T-helper 1 cell treated with Interleukin-12 subunit alpha and Interleukin-12 subunit beta and Interleukin-4 antibody, amounts not matched to agents 30 ng/mL and 1 ng/mL, for 36 hours (primary cell): ENCODE data around the gene SPDYE6. TPM values are rescaled to one million over a fixed set of nuclear protein-coding genes. Genes with fewer than 3 reads are reported as not detected.
"Not testable (repeated sequence)": the region's sequence is repeated elsewhere in the genome, so short reads cannot be mapped to it uniquely, and the experiment has no call there.

ENCODE experiments used
- intact Hi-C: fragments of 100-400 bp; cut with micrococcal nuclease; formaldehyde crosslinking; loops from one replicate; pipeline ENCODE4 v1.15.1; 2024
- total RNA-seq: library from RNA; stranded (reverse); gene quantifications from 2 replicates; pipeline ENCODE4 v1.2.3, GENCODE V29; 2022

SPDYE6 gene, protein sequence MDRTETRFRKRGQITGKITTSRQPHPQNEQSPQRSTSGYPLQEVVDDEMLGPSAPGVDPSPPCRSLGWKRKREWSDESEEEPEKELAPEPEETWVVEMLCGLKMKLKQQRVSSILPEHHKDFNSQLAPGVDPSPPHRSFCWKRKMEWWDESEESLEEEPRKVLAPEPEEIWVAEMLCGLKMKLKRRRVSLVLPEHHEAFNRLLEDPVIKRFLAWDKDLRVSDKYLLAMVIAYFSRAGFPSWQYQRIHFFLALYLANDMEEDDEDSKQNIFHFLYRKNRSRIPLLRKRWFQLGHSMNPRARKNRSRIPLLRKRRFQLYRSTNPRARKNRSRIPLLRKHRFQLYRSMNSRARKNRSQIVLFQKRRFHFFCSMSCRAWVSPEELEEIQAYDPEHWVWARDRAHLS
- not detected in 2 replicates for total RNA-seq

DNA sequence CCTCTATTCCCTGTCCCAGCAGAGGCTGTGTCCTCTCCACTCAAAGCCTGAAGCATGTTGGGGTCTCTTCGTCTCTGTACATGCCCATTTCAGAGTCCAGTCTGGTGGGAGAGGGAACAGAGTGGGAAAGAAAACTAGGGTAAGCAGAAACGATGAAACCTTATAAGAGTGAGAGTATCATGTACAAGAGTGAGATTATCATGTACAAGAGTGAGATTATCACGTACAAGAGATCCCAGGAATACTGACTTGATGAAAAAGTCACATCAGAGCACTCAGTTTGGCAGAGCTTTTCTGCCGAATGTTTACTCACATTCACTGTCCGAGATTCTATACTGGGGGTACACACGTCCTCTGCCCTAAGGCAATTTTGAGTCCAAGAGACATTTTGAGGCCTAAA lies at the start of gene SPDYE6:
TSS of gene SPDYE6 (minus strand) at position 101 of the 400 bp plus-strand sequence. CDS start 421 bp downstream, outside the sequence.
- intact Hi-C loops = not testable (repeated sequence)

DNA sequence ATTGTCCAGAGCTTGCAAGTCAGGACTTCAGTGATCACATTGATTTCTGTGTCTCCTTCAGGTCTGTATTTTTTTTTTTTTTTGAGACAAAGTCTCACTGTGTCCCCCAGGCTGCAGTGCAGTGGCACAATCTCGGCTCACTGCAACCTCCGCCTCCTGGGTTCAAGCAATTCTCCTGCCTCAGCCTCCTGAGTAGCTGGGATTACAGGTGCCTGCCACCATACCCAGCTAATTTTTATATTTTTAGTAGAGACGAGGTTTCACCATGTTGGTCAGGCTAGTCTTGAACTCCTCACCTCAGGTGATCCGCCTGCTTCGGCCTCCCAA lies 48.6 kb upstream of the SPDYE6 start:
- intact Hi-C loops = loop anchor here (1.0 kb wide), 2 partner anchors 45 to 60 kb away; no protein-coding TSS in a partner anchor

DNA sequence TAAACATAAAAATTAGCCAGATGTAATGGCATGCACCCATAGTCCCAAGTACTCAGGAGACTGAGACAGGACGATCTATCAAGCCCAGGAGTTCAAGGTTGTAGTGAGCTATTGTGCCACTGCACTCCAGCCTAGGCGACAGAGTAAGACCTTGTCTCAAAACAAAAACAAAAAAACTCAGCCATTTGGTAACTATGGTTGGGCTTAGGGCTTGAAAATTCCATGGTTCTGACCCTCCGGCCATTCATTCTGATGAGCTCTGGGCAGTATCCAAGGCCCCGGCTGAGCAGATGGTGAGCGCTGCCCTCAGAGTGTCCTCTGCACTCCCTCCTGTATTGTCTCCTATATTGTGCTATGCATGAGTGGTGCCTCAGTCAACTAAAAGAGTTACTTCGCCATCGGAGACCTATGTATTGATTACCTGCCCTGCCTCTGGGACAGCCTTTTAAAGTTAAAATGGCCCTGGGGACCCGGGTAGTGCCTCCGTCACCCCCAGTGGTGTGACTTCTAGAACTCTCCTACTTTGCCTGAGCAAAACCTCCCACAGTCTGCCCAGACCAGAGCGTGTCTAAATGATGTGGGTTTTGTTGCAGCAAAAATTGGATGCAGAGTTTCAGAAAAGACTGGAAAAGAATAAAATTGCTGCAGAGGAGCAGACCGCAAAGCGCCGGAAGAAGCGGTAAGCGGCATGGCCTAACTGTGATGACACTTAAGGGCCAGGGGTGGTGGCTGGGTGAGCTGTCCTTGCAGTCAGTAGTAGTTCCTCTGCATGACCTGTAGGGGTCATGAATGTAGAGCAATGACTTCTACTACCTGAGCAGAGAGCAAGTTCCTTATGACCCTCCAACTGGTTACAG lies 48.0 kb upstream of the SPDYE6 start:
- intact Hi-C loops = loop anchor here (1.0 kb wide), 2 partner anchors 46 to 61 kb away; no protein-coding TSS in a partner anchor

DNA sequence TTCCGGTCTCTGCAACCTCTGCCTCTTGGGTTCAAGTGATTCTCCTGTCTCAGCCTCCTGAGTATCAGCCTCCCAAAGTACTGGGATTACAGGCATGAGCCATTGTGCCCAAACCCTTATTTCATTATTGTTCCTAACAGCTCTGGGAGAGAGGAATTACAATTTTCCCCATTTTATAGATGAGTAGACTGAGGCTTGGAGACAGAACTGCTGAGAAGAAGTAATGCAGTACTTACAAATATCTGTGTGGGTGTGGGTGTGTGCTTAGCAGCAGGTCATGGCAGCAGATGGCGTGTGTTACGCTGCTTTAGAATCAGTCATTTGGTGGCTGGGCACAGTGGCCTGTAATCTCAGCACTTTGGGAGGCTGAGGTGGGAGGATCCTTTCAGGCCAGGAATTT lies 47.3 kb upstream of the SPDYE6 start:
- intact Hi-C loops = no loop called here

DNA sequence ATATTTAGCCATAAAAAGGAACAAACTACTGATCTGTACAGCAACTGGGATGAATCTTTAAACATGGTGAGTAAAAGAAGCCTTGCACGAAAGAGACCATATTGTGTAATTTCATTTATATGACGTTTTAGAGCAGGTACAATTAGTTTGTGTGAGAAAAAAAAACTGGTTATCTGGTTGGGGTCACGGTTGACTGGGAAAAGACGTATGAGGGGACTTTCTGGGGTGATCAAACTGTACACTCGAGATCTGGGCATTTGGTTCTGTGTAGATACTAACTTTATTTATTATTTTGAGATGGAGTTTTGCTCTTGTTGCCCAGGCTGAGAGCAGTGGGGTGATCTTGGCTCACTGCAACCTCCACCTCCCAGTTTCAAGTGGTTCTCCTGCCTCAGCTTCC lies 44.1 kb upstream of the SPDYE6 start:
- intact Hi-C loops = no loop called here

DNA sequence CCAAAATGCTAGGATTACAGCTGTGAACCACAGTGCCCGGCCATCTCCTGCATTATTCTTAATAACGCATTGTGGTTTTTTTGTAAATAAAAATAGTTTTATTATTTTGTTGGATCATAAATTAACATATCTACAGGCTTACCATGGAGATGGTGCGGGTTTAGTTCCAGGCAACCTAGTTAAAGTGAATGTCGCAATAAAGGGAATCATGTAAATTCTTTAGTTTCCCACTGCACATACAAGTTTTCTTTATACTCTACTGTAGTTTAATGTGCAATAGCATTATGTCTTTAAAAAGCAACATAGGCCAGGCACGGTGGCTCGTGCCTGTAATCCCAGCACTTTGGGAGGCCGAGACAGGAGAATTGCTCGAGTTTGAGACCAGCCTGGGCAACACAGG lies 42.3 kb upstream of the SPDYE6 start:
- intact Hi-C loops = no loop called here

DNA sequence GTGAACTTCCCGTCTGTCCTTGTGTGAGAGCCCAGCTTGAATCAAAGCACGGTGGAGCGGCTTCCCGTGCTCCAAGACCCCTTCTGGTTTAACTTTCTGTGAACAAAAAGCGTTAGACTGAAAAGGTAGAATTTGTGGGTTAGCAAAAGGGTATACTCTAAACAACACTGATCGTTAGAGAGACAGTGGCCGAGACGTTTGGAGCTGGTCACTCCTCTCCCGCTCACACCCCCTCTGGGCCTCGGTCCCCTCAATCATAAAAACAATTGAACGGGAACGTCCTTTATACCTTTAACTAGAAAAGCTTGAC lies 40.4 kb upstream of the SPDYE6 start:
- intact Hi-C loops = loop anchor here (1.0 to 2.0 kb wide), 5 partner anchors 20 to 110 kb away; partner anchors contain the start of genes ALKBH4, LRWD1 and SH2B2

DNA sequence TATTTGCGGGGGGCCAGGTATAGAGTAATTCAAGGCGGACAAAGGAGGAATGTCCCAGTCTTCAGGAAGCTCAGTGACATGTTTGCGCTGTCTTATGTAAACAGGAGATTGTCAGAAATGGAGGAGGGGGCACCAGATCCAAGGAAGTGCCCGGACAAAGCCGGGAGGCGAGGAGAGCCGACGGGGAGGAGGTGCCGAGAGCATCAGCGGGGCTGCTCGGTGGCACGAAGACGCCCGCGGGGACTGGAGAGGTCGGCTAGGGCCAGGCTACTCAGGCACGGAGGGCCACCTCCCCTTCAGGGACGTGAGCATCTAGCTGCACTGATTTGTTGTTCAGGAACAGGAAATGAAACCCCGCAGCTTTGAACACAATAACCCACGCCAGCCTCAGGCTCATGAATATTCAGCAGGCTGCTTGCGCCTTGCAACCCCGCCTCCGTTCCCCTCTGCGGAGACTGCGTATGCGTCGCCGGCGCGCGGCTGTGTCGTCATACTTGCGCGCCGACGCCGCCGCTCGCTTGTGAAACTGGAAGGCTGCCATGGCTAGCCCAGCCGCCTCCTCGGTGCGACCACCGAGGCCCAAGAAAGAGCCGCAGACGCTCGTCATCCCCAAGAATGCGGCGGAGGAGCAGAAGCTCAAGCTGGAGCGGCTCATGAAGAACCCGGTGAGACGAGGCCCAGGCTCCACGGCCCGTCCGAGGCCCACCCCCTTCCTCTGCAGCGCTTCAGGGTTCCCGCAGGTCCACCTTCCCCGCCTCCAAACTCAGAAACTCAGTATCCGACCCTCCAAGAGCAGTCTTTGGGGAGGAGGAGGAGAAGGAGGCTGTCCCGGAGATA lies 39.8 kb upstream of the SPDYE6 start, which contains the start of gene PRKRIP1:
TSS of gene PRKRIP1 (plus strand) at position 491 of the 837 bp plus-strand sequence. CDS start at position 540, 49 bp downstream.
- intact Hi-C loops = loop anchor here (1.0 to 2.0 kb wide), 5 partner anchors 21 to 110 kb away; partner anchors contain the start of genes ALKBH4, LRWD1 and SH2B2

DNA sequence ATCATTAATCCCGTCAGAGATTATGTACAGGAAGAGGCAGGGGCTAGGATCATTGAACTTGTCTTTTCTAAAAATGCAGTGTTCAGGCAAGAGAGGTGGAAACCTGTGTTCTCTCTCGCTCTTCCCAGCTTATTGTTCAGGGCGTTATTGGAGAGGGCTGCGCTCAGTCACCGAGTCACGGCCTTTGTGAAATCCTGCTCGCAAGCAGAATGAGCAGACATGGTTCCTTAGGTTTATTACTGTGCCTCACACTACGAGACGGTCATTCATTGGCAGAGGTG lies 39.3 kb upstream of the SPDYE6 start:
- intact Hi-C loops = no loop called here

DNA sequence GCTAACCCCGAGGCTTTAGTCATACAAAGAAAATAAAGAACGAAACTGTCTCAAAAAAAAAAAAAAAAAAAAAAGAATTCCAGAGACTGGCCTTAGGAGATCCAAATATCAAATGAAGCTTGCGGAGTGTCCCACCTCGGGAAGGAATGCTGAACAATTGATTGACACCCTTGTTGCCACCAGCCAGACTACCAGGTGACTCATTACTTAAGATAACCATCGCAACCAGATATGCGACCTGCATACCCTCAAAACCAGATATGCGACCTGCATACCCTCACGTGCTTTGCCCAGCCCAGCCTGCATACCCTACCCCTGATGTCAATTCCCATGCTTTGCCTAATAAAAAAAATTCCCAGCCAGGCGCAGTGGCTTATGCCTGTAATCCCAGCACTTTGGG lies 37.2 kb upstream of the SPDYE6 start:
- intact Hi-C loops = loop anchor here (5.0 kb wide), 1 partner anchor 66 kb away; no protein-coding TSS in a partner anchor

DNA sequence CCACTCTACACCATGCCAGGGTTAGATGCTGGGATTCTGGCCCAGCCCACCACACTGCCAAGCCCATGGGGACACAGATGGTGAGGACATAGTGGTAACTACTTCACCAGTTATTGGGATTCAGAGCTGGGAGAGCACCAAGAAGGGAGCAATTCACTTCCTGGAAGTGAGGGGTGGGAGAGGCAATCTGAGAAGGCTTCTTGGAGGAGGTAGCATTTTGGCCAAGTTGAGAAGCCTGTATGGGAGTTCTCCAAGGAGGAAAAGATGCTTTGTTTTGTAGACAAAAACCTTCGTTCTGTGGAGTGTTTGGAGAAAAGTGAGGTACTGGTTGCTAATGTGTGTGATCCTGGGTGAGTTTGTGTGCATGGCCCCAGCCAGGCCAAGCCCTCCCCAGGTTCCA lies 36.1 kb upstream of the SPDYE6 start:
- intact Hi-C loops = loop anchor here (5.0 kb wide), 1 partner anchor 65 kb away; no protein-coding TSS in a partner anchor

DNA sequence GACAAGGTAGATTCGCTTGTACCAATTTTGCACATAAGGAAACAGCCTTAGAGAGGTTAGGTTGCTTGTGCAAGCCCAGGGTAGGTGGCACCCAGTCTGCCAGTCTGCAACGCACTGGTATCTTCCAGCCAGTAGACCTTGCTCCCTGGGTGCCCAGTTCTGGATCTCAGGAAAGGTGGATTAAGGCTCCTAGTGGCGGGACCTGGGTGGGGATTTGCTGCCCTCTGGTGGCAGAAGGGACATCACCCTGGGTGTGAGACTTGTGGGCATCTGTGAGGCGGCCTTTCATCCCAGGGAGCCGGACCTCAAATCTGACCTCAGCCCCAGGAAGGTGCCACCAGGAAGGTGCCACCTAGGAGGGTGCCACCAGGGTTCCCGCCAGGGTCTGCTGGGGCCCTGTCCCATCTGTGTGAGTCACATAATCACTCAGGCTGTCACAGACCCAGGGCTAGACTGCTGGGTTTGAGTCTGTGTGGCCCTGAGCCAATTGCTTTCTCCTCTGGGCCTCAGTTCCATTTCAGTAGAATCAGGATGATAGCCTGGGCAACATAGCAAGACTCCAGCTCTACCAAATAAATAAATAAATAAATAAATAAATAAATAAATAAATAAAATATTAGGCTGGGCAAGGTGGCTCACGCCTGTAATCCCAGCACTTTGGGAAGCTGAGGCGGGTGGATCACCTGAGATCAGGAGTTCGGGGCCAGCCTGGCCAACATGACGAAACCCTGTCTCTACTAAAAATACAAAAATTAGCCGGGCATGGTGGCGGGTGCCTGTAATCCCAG lies 34.6 kb upstream of the SPDYE6 start:
- intact Hi-C loops = loop anchor here (1.0 to 5.0 kb wide), 3 partner anchors 64 to 702 kb away; no protein-coding TSS in a partner anchor

DNA sequence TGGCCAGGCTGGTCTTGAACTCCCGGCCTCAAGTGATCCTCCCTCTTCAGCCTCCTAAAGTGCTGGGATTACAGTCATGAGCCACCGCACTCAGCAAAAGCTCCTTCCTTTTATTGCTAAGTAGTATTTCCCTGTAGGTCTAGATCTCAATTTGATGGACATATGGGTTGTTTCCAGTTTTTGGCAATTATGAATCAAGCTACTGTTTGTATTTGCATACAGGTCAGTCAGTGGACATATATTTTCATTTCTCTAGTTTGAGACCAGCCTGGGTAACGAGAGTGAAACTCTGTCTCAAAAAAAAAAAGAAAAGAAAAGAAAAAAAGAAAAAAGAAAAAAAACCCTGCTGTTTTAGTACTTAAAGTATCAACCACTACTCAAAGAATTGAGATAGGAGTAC lies 33.6 kb upstream of the SPDYE6 start:
- intact Hi-C loops = loop anchor here (1.0 to 5.0 kb wide), 3 partner anchors 63 to 701 kb away; no protein-coding TSS in a partner anchor

DNA sequence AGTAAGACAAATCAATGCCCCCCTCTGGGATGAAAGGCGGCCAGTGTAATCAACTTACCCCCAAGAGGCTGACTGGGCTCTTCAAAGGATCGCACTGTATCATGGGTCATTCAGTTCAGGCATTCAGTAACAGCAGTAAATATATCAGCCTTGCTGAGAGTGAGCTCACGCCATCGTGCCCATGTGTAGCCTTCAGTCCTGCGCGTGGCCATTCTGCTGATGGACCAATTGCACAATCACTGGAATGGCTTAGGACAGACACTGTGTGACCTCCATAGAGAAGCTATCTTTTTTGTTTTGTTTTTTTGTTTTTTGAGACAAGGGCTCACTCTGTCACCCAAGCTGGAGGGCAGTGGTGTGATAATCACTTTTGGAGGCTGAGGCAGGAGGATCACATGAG lies 30.8 kb upstream of the SPDYE6 start:
- intact Hi-C loops = no loop called here

DNA sequence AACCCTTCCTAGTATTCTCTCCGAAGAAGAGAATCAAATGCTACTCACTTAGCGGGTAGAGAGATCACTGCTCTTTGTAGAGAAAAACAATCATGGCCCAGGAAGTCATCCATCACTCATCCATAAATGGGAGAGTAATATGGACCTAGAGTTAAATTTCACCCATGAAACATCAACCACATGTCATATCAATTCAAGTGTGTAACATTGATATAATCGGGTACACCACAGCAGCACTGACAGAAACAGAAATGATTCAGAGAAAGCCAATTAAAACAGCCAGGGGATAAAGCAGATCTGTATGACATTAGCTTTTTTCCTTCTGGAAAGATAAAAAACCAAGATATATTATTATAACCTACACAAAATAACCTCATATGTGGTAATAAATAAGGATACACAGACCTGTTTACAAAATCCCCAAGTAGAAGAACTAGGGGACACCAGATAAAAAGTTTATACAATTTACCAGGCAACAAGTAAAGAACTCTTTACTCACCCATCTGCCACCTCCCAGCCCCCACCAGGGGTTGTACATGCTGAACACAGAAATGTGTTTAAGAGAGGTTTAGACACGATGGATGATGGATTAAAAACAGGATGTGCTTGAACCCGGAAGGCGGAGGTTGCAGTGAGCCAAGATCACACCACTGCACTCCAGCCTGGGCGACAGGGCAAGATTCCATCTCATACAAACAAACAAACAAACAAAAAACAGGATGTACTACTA lies 25.6 kb upstream of the SPDYE6 start:
- intact Hi-C loops = not testable (repeated sequence)

DNA sequence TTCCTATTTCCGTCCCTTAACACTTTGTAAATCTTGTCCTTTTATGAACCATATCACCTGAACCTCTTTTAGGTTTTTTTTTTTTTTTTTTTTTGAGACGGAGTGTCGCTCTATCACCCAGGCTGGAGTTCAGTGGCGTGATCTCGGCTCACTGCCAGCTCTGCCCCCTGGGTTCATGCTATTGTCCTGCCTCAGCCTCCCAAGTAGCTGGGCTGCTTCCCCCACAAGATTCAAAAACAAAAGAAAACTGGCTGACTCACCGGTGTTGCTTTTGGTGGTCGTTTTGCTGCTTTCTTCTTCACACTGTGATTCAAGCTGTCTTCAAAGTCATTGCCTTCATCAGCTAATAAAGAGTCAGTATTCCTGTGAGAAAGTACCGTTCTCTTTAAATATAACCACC lies 24.6 kb upstream of the SPDYE6 start:
- intact Hi-C loops = not testable (repeated sequence)

DNA sequence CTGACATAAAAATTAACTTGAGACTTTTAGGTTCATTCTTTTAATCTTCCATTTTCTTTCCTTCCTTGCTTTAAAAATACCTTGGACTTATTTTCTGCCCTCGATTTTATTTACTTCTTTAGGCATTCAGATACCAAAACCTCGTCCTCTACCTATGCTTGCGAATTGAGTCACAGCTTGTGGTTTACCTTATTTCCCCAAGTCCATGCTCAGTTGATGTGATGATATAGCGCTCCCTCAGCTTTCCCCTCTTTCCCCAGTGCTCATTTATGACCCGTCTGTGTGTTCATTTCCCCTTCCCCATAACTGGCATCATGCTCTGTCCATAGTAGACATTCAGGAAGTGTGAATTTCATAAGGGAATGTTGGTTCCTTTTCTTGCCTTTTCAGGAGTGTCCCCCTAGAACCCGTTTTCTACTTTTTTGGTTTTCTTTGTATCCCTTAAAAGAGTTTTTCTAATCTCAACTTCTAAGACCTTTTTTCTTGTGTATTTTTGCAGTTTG lies 20.8 kb upstream of the SPDYE6 start:
- intact Hi-C loops = no loop called here

DNA sequence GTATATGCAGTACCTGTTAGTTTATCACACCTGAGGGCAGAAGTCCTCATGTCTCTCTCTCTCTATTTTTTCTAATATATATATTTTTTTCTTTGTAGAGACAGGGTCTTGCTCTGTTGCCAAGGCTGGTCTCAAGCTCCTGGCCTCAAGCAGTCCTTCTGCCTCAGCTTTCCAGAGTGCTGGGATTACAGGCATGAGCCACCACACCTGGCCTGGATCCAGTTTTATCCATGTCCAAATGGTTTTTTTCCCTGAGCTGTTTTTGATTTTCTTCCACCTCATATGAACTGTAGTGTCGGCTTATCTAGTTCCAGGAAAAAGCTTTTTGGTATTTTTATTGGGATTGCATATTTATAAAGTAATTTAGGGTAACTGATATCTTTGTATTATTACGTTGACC lies 16.6 kb upstream of the SPDYE6 start:
- intact Hi-C loops = not testable (repeated sequence)

DNA sequence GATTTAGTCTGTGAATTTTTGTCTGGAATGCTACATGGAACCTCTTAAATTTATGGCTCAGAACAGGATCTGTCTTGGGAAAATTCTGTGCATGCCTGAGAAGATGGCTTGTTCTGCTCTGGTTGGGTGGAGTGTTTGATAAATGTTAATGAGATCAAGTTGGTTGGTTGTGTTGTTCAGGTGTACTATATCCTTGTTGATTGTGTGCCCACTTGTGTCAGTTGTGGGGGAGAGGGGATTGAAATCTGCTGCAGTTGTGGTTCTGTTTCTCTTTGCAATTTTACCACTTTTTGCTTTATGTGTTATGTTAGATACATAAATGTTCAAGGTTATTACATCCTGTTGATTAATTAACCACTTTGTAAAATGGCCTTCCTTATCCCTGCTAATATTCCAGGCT lies 13.8 kb upstream of the SPDYE6 start:
- intact Hi-C loops = not testable (repeated sequence)
